HG03045 (cell line): ENCODE results near the gene HOXD3.

Experiments
- ATAC-seq: cut with Tn5 transposase; IDR thresholded peaks from one replicate; pipeline ENCODE4 v1.9.1; 2021; ENCODE audit warnings: mild to moderate bottlenecking, moderate library complexity; ENCODE audit not compliant: unreplicated experiment

Gene HOXD3

DNA sequence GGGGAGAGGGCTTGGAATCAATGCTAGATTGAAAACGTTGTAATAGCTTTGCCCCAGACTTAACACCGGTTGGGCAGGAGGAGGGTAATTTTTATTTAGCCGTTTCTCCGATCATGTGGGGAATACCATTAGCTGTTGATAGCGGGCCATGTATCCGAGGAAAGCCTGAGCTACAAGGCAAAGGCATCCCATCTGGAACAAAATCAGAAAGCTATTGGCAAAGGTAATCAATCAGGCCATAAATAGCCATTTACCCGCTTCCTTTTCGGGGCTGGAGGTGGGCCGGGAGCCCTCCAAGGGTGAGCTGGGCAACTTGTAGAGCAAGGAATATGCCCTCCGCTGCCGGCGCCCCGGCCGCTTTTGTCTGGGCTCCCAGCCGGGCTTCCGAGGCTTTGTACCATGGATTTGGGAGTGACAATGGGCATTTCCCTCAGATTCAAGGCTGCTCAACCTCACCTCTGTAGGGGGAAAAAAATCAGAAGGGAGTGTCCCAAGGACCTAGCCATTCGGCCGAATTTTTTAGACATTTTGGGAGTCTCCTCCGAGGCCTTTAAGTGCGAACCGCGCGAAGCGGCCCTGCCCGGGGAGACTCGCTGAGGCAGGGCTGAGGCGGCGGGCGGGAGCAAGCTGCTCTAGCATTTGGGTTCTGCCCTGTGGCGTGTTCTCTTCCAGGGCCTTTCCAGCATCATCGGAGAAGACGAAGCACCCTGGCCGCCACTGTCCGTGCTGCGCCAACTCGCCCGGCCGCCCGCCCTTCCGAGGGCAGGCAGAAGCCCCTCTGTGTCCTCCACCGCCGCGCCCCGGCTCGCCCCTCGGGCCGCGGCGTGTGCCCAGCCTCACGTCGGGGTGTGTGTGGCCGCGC lies 35.7 kb upstream of the HOXD3 start:
- no peak for ATAC-seq

DNA sequence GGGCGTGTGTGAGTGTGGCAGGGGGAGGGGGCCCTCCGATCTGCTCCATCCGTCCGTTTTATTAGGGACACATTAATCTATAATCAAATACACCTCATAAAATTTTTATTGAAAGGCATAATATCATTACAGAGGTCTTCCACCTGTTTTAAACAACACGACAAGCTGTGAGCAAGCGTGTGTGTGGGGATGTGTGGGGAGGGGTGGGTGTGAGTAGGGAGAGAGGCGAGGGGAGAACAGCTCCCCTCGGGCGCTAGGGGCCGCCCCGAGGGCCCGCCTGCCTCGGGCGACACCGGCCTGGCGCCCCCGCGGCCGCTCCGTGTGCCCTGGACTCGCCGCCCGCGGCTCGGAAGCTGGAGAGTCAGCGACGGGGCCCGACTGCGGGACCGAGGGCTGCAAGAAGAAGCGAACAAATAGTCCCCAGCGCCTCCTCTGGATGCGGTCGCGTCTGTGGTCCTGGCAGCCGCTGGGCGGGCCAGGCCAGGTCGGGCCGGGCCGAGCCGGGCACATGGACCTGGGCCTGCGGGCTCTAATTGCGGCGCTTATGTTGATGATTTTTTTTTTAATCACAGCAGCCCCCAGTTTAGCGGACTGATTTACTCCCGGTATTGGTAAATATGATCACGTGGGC lies 34.9 kb upstream of the HOXD3 start:
- ATAC-seq: no peak

DNA sequence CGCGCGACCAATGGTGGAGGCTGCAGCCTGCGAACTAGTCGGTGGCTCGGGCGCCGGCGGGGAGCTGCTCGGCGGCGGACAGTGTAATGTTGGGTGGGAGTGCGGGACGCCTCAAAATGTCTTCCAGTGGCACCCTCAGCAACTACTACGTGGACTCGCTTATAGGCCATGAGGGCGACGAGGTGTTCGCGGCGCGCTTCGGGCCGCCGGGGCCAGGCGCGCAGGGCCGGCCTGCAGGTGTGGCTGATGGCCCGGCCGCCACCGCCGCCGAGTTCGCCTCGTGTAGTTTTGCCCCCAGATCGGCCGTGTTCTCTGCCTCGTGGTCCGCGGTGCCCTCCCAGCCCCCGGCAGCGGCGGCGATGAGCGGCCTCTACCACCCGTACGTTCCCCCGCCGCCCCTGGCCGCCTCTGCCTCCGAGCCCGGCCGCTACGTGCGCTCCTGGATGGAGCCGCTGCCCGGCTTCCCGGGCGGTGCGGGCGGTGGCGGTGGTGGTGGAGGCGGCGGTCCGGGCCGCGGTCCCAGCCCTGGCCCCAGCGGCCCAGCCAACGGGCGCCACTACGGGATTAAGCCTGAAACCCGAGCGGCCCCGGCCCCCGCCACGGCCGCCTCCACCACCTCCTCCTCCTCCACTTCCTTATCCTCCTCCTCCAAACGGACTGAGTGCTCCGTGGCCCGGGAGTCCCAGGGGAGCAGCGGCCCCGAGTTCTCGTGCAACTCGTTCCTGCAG lies 34.3 kb upstream of the HOXD3 start, which contains the start of gene HOXD9:
Gene HOXD9, plus strand, starts transcription at position 37 of the 728 bp plus-strand sequence. Its CDS starts 50 bp downstream, at position 87.
- no peak for ATAC-seq

DNA sequence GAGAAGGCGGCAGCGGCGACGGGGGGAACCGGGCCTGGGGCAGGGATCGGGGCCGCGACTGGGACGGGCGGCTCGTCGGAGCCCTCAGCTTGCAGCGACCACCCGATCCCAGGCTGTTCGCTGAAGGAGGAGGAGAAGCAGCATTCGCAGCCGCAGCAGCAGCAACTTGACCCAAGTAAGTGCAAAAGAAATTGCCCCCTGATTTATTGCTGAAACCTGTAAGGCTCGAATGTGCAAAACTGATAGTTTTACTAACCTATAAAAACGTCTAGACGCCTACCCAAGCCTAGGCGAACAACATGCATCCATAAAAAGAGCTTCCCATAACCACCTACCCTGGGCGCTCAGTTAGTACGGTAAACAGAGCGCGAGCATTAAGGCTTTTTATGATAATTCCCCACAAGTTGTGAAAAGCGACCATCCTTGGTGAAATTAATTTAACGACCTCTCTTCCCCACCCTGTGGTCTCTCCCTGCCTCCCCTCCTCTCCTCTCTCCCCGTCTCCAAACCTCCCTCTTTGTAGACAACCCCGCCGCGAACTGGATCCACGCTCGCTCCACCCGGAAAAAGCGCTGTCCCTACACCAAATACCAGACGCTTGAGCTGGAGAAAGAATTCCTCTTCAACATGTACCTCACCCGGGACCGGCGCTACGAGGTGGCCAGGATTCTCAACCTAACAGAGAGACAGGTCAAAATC lies 33.5 kb upstream of the HOXD3 start:
- ATAC-seq: no peak

DNA sequence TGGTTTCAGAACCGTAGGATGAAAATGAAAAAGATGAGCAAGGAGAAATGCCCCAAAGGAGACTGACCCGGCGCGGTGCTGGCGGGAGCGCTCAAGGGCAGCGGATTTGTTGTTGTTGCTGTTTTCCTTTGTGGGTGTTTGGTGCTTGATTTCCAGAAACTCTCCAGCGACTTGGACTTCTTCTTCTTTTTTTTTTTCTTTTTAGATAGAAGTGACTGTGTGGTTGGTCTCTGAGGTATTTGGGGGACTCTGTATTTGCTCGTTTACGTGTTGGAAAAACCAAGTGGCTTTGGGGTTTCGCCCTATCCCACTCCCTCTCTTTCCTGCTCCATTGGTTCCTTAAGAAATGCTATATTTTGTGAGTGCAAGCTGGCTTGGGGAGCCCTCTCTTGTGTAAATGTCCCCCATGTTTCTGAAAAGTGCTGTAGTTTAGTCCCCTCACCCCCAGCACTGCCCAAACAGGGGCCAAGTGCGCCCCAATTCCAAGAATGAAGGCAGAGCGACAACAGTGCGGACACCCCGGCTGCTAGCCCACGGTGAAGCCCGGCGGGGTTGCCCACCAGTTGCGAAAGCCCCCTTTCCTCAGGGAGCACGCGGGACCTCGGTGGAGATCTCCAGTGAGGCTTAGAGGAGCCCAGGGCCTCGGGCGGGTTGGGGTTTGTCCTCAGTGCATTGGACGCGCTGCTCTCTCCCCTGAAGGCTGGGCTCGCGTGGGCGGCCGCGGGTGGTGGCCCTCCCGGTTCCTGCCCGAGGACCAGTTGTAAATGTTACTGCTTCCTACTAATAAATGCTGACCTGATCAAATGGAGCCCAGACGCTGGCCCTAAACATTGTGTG lies 32.8 kb upstream of the HOXD3 start:
- no peak for ATAC-seq

DNA sequence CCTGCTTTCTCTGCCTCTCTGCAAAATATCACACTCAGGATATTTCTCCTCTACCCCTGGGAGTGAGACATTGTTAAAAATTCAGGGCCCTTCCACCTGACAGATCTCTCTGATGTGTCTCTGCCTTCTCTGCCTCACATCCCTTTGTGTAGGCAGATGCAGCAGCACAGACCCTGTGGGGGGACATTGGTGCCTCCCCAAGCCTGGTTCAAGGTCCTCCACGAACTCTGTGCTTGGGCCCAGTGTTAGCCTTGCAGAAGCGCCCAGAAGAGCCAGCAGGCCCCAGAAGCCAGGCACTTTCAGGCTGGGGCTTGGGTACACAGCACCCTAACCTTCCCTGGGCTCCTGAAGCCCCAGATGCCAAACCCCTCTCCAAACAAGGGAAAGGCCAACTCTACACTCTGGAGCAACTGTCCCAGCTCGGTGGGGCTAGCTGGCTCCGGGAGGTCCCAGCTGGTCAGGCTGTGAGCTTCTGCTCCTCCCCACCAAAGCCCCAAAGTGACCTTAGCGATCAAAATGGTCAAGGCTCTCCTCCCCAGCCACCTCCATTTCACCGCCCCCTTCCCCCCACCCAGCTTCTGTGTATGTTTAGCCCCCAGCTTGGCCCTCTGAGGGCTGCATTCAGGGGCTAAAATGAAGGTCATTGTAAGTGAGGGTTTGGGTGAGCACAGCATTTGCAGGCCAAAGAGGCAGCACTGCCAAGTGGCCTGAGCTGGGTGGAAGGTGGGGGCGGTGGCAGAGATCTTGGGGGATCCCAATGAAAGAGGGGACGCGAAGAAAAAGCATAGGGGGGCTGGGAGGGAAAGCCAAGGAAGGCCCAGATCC lies 31.9 kb upstream of the HOXD3 start:
- ATAC-seq: no peak

DNA sequence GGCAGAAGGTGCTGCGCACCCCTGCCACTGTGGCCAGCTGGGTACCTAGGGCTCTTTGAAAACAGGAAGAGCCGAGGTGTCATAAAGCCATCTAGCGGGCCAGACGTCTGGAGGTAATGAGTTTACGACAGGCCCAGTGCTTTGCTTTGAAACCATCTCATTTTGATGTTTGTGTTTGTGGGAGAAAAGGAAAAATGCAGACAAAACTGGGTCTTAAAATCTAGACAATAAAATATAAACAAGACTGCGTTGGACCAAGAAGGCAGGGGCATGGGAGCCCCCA lies 31.4 kb upstream of the HOXD3 start:
- ATAC-seq: no peak

DNA sequence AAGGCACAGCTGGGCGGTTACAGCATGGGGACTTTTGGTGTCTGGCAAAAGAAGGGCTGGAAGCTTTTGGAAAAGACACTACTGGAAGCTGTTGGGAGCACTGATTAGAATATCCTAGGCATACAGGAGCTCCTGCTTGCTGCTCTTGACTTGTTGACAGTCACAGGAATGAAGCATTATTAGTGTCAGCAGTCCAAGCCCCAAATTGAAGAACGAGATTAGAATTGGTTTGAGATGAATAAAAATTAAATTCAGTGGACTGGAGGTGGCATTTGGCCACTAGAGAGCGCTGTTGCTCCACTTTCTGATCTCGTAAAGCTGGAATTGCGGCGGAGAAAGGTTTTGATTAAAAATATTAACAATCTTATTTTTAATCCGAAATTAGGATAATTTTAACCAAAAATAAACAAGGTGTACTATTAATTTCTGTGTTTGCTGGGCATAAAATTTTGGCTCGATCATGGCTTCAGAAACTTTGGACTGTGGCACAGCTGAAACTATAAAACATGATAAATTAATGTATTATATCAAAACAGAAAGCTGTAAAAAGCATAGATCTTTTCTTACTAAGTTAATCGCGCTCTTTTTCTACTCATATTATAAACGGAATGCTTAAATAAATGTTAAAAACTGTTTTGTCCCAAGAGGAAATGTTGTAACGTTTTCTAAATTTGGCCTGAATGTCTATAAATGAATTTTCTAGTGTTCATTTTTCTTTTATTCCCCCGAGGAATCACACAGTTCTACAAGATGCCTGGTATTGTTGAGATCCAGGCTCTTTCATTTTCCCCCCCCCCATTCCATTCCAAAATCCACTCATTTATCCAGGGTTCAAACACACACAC lies 30.0 kb upstream of the HOXD3 start:
- ATAC-seq: no peak

DNA sequence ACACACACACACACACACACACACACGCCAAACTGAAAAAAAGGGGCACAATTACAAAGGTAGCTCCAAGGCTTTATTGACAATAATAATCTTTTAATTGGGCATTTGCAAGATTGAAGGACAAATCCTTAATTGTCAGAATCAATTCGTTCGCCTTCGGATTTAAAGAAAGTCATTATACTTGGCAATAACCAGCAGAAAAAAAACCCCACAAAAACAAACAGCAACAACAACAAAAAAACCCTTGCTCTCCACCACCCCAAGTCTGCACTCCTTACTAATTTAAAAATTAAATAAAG lies 29.4 kb upstream of the HOXD3 start:
- ATAC-seq: no peak

DNA sequence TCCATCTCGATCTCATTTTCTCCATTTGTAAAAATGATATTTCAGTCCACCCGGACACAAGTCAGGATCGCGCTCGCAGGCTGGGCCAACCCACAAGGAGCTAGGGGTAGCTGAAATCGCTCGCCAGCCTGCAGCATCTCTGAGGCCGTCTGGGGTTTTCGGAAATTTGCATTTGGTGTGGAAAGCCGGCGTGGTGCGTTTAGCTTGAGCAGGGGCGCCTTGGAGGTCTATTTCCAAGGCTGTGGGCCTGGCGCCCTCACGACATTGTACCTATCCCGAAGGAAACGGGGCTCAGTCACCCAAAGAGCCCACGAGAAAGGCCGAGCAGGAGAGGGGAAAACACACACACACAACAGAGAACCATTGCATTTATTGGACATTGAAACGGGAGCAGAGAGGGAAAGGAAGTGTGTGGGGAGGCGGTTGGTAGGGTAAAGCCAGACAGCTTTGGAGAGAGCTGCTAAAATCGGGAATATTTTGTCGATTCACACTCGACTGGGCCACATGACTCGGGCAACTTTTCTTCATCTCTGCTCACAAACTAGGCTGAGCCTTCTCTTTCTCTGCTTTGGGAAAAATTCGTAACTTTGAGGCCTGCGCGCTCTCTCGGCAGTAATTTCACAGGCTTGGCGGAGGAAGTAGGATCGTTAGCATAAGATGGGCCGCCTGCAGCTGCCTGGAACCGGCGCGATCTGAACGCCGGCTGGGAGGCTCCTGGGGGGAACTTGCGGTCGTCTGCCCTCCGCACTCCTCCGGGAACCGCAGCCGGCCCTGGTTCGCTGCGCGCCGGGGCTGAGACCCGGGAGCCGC lies 28.7 kb upstream of the HOXD3 start:
- ATAC-seq: no peak

DNA sequence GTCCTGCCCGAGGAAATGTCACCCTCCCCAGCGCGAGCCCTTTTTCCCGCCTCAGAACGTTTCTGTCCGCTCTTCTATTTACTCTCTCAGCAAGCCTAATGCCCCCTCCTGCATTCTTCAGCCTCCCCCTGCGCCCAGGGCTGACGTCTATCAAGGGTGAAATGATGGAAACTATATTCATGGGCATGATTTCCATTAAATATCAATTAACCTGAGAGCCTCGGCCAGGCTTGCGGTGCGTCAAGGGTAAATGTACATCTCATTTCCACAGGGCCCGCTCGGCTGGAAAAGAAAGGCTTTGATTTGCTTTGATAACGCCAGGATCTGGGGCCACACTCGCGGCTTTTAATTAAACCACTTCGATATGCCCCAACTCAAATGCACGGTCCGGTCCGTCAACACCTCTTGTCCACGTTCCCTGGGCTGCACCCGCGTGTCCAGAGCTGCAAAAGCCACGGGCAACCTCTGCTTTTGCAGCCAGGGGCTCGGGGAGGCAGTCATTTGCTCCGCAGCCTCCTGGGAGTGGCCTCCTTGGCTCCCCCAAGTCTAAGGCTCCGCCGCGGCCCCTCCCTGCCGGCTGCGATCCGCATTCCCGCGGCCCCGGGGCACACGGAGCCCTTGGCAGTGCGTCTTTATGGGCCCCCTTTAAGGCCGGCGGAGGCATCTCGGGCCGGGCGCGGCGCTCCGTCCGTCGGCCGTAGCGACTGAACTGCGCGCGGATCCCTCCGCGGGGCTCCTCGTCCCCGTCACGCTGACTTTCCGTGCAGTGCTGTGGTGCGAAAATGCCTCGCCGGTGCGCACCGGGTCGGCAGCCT lies 27.9 kb upstream of the HOXD3 start, which contains the start of gene HOXD8:
Gene HOXD8, plus strand, starts transcription at position 724 of the 815 bp plus-strand sequence. CDS start 662 bp downstream, outside the sequence.
- no peak for ATAC-seq

DNA sequence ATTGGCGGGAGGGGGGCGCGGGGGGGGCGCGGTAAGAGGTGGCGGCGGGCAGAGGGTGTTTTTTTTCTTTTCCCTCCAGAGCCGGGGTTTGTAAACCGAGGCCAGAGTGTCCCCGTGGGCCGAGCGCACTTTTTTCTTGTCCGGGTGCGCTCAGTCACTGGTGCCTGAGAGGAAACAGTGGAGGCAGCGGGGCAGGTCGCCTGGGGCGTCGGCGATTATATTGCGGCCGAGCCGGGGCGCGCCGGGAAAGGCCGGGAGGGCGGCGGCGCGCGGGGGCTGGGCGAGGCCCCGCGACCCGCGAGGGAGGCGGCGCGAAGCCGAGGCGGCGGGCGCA lies 27.3 kb upstream of the HOXD3 start:
- no peak for ATAC-seq

DNA sequence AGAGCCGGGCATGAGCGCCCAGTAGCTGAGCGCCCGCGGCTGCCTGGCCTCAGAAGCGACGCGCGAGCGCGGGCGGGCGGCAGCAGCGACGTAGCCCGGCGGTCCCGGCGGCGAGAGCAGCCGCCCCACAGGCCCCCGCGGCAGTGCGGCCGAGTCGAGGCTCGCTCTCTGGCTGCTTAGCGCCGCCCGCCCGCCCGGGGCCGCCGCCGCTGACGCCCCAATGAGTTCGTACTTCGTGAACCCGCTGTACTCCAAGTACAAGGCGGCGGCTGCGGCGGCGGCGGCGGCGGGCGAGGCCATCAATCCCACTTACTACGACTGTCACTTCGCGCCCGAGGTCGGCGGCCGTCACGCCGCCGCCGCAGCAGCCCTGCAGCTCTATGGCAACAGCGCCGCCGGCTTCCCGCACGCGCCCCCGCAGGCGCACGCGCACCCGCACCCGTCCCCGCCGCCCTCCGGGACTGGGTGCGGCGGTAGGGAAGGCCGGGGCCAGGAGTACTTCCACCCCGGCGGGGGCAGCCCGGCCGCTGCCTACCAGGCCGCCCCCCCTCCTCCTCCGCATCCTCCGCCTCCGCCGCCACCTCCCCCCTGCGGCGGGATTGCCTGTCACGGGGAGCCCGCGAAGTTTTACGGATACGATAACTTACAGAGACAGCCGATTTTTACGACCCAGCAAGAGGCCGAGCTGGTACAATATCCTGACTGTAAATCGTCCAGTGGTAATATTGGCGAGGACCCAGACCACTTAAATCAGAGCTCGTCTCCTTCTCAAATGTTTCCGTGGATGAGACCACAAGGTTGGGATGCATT lies 26.8 kb upstream of the HOXD3 start:
- no peak for ATAC-seq

DNA sequence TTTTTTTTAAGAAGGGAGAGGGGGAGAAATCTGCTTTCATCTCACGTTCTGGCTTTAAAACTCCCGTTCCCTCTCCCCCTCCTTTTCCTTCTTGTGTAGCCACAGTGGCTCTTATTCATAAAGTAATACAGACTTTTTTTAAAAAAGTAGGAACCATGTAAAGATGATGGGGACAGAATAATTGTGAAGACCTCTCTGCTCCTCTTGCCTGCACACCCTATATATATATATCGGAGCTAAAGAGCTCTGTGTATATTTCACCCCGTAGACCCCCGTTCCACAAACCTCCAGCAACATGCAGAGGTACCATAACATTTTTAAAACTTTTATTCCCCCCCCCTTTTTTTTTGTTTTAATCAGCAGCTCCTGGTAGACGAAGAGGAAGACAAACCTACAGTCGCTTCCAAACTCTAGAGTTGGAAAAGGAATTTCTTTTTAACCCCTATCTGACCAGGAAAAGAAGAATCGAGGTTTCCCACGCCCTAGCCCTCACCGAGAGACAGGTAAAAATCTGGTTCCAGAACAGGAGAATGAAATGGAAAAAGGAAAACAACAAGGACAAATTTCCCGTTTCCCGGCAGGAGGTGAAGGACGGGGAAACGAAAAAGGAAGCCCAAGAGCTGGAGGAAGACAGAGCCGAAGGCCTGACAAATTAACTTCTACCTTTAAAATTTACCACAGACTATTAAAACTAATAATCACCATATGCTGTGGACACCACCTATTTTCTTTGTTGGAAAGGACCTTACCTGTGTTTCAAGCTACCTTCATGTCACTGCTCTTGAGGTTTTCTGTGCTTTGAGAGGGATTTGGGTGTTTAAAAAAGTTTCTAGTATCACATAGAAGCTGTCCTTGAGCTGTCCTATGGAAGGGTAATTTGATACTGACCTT lies 25.9 kb upstream of the HOXD3 start:
- ATAC-seq: no peak

DNA sequence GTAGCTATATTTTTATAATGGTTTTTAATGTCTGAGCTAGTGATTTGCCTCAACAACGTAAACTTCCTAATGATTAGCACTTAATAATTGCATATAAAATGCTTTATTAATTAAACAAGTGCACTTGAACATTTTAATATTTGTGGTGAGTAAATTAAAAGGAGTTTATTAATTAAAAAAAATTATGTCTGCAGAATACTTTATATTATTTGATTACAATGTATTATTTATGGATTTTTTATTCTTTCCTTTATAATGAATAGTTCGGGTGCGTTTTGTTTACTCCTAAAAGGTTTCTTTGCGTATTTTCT lies 25.3 kb upstream of the HOXD3 start:
- no peak for ATAC-seq
